HepG2 (cell line): ENCODE data around the gene SWSAP1. TPM values are rescaled to one million over a fixed set of nuclear protein-coding genes. Genes with fewer than 3 reads are reported as not detected.

ENCODE experiments used
- ATF1 ChIP-seq: IDR thresholded peaks from 2 replicates; pipeline ENCODE4 v1.6.1; 2016; ENCODE audit warnings: mild to moderate bottlenecking, control low read depth
- CREM ChIP-seq, 2 experiments: sonication (generic) in 1 of 2; formaldehyde crosslinking in 1 of 2; IDR thresholded peaks; 2 replicates each; pipeline versions ENCODE4 v1.4.0 to v1.6.1; 2016 to 2020; ENCODE audit warnings: antibody characterized with exemption in 1 of 2, mild to moderate bottlenecking in 1 of 2, missing genetic modification reagents in 1 of 2
- FOXM1 ChIP-seq: sonication (generic); formaldehyde crosslinking; IDR thresholded peaks from 2 replicates; pipeline ENCODE4 v1.5.0; 2020; ENCODE audit warnings: missing genetic modification reagents
- GTF3A ChIP-seq: sonication (generic); formaldehyde crosslinking; conservative IDR thresholded peaks from 2 replicates; pipeline ENCODE4 v1.4.0; 2020; ENCODE audit warnings: mild to moderate bottlenecking, missing genetic modification reagents
- KAT8 ChIP-seq: IDR thresholded peaks from 2 replicates; pipeline ENCODE4 v1.6.1; 2016; ENCODE audit warnings: missing genetic modification reagents, missing compliant biosample characterization
- KLF13 ChIP-seq: sonication (generic); formaldehyde crosslinking; IDR thresholded peaks from 2 replicates; pipeline ENCODE4 v1.4.0; 2020; ENCODE audit warnings: mild to moderate bottlenecking, missing genetic modification reagents
- MXI1 ChIP-seq: IDR thresholded peaks from 3 replicates; pipeline ENCODE4 v1.6.1; 2012; ENCODE audit warnings: low read depth, low read length, inconsistent platforms, borderline replicate concordance
- RBFOX2 ChIP-seq: fragments of 200-400 bp; formaldehyde crosslinking; IDR thresholded peaks from 2 replicates; pipeline ENCODE4 v1.6.1; 2017; ENCODE audit warnings: low read depth, mild to moderate bottlenecking, low read length
- YEATS4 ChIP-seq: sonication (generic); formaldehyde crosslinking; IDR thresholded peaks from 2 replicates; pipeline ENCODE4 v1.4.0; 2020; ENCODE audit warnings: missing genetic modification reagents, borderline replicate concordance
- ZBTB38 ChIP-seq: sonication (generic); formaldehyde crosslinking; IDR thresholded peaks from 2 replicates; pipeline ENCODE4 v1.5.1; 2020; ENCODE audit warnings: mild to moderate bottlenecking, missing genetic modification reagents
- ZFP90 ChIP-seq: sonication (generic); formaldehyde crosslinking; IDR thresholded peaks from 2 replicates; pipeline ENCODE4 v1.8.0; 2022; ENCODE audit warnings: missing genetic modification reagents, mild to moderate bottlenecking, inconsistent platforms, borderline replicate concordance
- ZFX ChIP-seq: sonication (generic); formaldehyde crosslinking; IDR thresholded peaks from 2 replicates; pipeline ENCODE4 v1.4.0; 2020; ENCODE audit warnings: mild to moderate bottlenecking, low read depth, missing genetic modification reagents, moderate library complexity
- ZNF121 ChIP-seq: sonication (generic); formaldehyde crosslinking; IDR thresholded peaks from 2 replicates; pipeline ENCODE4 v1.5.0; 2020; ENCODE audit warnings: mild to moderate bottlenecking, missing genetic modification reagents
- ZNF224 ChIP-seq: sonication (generic); formaldehyde crosslinking; IDR thresholded peaks from 2 replicates; pipeline ENCODE4 v1.5.0; 2020; ENCODE audit warnings: mild to moderate bottlenecking, missing genetic modification reagents
- ZNF235 ChIP-seq: sonication (generic); formaldehyde crosslinking; IDR thresholded peaks from 2 replicates; pipeline ENCODE4 v1.8.1; 2023; ENCODE audit warnings: mild to moderate bottlenecking, missing genetic modification reagents, borderline replicate concordance
- ZNF605 ChIP-seq: sonication (generic); formaldehyde crosslinking; IDR thresholded peaks from 2 replicates; pipeline ENCODE4 v1.8.0; 2022; ENCODE audit warnings: mild to moderate bottlenecking, missing genetic modification reagents
- polyA plus RNA-seq, 8 experiments: library from polyadenylated mRNA; depleted of rRNA in 3 of 8; stranded (reverse) in 7 of 8; unstranded in 1 of 8; fragments of >200 nt; fragmentation: Illumina TruSeq in 4 of 8; extraction: Trizol in 4 of 8; gene quantifications; 2 replicates each; pipeline versions ENCODE4 v1.2.1 to v1.2.3, GENCODE V29; 2011 to 2016; ENCODE audit warnings: low read depth in 4 of 8, missing spikeins in 1 of 8, mixed read lengths in 1 of 8; ENCODE audit not compliant: insufficient read depth in 1 of 8
- total RNA-seq, 5 experiments: library from RNA; depleted of rRNA; stranded (reverse); fragments of >200 nt; fragmentation: Illumina TruSeq; extraction: Trizol; gene quantifications; 2 replicates each; pipeline ENCODE4 v1.2.3, GENCODE V29; 2016; ENCODE audit warnings: low read depth in 1 of 5
- TF ChIP-seq, protein P1 (sequence below): sonication (generic); formaldehyde crosslinking; IDR thresholded peaks from 2 replicates; pipeline ENCODE4 v1.4.0; 2020; ENCODE audit warnings: missing genetic modification reagents, borderline replicate concordance
- TF ChIP-seq, protein P2 (sequence below): IDR thresholded peaks from 2 replicates; pipeline ENCODE4 v1.6.1; 2016; ENCODE audit warnings: low read depth, borderline replicate concordance
- TF ChIP-seq, protein P3 (sequence below): sonication (generic); formaldehyde crosslinking; IDR thresholded peaks from 2 replicates; pipeline ENCODE4 v1.5.1; 2020; ENCODE audit warnings: mild to moderate bottlenecking, missing genetic modification reagents, moderate library complexity
- TF ChIP-seq, protein P4 (sequence below): sonication (generic); formaldehyde crosslinking; IDR thresholded peaks from 2 replicates; pipeline ENCODE4 v1.5.1; 2020; ENCODE audit warnings: mild to moderate bottlenecking, moderate library complexity, missing genetic modification reagents

The SWSAP1 gene
- total and polyA plus RNA-seq, 2 of the 13 experiments (the other 11 are each of a cell fraction or from before 2014, with no cell fraction given): 2.7 to 3.3 TPM

DNA sequence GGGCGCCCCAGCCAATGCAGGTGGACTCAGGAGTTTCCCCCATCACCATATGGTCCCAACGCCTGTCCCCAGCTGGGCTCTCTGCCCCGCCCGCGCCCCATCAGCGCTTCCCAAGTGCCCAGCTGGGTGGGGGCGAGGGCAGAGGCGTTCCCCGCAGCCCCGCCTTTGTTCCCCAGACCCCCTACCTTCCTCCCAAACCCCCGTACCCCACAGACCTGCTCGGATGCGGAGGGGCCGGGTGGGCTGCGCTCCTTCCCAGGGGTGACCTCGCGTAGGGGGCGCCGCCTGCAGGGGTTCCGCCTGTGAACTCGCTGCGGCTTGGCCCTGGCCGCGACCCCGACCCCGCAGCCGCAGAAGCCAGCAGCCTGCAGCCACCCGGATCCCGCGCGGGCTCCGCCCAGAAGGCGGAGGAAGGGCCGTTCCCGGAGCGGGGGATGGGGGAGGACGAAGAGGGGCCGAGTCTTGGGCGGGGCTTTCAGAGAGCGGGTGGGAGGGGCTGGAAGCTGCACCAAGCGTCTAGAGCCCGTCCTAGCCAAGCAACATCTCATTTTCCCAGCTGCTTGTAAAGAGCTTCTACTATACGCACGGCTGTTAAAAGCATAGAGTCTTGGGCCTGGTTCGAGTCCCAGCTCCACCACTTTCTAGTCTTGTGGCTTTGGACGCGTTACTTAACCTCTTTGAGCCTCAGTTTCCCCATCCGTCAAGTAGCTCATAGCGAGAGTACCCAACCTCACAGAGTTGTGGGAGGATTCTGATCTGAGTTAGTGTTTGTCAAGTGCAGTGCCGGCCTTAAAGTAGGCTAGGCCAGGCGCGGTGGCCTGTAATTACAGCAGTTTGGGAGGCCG is 35.0 kb upstream of the SWSAP1 start, which contains the start of gene RAB3D (continued):
- TF ChIP-seq, protein P1, sequence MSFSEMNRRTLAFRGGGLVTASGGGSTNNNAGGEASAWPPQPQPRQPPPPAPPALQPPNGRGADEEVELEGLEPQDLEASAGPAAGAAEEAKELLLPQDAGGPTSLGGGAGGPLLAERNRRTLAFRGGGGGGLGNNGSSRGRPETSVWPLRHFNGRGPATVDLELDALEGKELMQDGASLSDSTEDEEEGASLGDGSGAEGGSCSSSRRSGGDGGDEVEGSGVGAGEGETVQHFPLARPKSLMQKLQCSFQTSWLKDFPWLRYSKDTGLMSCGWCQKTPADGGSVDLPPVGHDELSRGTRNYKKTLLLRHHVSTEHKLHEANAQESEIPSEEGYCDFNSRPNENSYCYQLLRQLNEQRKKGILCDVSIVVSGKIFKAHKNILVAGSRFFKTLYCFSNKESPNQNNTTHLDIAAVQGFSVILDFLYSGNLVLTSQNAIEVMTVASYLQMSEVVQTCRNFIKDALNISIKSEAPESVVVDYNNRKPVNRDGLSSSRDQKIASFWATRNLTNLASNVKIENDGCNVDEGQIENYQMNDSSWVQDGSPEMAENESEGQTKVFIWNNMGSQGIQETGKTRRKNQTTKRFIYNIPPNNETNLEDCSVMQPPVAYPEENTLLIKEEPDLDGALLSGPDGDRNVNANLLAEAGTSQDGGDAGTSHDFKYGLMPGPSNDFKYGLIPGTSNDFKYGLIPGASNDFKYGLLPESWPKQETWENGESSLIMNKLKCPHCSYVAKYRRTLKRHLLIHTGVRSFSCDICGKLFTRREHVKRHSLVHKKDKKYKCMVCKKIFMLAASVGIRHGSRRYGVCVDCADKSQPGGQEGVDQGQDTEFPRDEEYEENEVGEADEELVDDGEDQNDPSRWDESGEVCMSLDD (CRISPR knock-in tag): 0 out of 2 replicates have a peak, but pooled peaks have one; percentile 29
- TF ChIP-seq ZNF121: peak; percentile 72
- peak; percentile 41; the same call in 1 of the 2 replicates for TF ChIP-seq ZFX
- TF ChIP-seq ZNF224 (CRISPR knock-in tag): 0 out of 2 replicates have a peak, but pooled peaks have one; percentile 32
- 0 out of 2 replicates have a peak, but pooled peaks have one; percentile 22 for TF ChIP-seq ZNF605 (CRISPR knock-in tag)
- TF ChIP-seq, protein P2, sequence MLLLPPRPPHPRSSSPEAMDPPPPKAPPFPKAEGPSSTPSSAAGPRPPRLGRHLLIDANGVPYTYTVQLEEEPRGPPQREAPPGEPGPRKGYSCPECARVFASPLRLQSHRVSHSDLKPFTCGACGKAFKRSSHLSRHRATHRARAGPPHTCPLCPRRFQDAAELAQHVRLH (CRISPR knock-in tag): no peak
- peak; percentile 13; the same call in 1 of the 3 replicates for TF ChIP-seq MXI1
- no peak for TF ChIP-seq ZFP90 (CRISPR knock-in tag)
- no peak for TF ChIP-seq KLF13 (CRISPR knock-in tag)
- peak; percentile 22; the same call in 1 of the 2 replicates for TF ChIP-seq ZBTB38
- TF ChIP-seq, protein P3, sequence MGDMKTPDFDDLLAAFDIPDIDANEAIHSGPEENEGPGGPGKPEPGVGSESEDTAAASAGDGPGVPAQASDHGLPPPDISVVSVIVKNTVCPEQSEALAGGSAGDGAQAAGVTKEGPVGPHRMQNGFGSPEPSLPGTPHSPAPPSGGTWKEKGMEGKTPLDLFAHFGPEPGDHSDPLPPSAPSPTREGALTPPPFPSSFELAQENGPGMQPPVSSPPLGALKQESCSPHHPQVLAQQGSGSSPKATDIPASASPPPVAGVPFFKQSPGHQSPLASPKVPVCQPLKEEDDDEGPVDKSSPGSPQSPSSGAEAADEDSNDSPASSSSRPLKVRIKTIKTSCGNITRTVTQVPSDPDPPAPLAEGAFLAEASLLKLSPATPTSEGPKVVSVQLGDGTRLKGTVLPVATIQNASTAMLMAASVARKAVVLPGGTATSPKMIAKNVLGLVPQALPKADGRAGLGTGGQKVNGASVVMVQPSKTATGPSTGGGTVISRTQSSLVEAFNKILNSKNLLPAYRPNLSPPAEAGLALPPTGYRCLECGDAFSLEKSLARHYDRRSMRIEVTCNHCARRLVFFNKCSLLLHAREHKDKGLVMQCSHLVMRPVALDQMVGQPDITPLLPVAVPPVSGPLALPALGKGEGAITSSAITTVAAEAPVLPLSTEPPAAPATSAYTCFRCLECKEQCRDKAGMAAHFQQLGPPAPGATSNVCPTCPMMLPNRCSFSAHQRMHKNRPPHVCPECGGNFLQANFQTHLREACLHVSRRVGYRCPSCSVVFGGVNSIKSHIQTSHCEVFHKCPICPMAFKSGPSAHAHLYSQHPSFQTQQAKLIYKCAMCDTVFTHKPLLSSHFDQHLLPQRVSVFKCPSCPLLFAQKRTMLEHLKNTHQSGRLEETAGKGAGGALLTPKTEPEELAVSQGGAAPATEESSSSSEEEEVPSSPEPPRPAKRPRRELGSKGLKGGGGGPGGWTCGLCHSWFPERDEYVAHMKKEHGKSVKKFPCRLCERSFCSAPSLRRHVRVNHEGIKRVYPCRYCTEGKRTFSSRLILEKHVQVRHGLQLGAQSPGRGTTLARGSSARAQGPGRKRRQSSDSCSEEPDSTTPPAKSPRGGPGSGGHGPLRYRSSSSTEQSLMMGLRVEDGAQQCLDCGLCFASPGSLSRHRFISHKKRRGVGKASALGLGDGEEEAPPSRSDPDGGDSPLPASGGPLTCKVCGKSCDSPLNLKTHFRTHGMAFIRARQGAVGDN (CRISPR knock-in tag): peak; percentile 67
- TF ChIP-seq YEATS4: peak; percentile 31; the same call in 1 of the 2 replicates
- TF ChIP-seq ZNF235 (CRISPR knock-in tag): no peak
- TF ChIP-seq GTF3A (CRISPR knock-in tag): no peak
- TF ChIP-seq KAT8 (CRISPR knock-in tag): 0 out of 2 replicates have a peak, but pooled peaks have one; percentile 12
- TF ChIP-seq CREM (IDR thresholded peaks at IDR 0.05): no peak
- TF ChIP-seq CREM (CRISPR knock-in tag; IDR thresholded peaks at IDR 0.05): no peak
- TF ChIP-seq ATF1 (CRISPR knock-in tag): no peak
- TF ChIP-seq RBFOX2: peak; percentile 56
- no peak for TF ChIP-seq FOXM1 (CRISPR knock-in tag)
- TF ChIP-seq, protein P4, sequence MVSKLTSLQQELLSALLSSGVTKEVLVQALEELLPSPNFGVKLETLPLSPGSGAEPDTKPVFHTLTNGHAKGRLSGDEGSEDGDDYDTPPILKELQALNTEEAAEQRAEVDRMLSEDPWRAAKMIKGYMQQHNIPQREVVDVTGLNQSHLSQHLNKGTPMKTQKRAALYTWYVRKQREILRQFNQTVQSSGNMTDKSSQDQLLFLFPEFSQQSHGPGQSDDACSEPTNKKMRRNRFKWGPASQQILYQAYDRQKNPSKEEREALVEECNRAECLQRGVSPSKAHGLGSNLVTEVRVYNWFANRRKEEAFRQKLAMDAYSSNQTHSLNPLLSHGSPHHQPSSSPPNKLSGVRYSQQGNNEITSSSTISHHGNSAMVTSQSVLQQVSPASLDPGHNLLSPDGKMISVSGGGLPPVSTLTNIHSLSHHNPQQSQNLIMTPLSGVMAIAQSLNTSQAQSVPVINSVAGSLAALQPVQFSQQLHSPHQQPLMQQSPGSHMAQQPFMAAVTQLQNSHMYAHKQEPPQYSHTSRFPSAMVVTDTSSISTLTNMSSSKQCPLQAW (CRISPR knock-in tag): 0 out of 2 replicates have a peak, but pooled peaks have one; percentile 24
